Tibial nerve (tissue), 4 donors: ENCODE data around the gene ASIC2.

ENCODE experiments used
- CTCF ChIP-seq, 5 experiments: fragments of 200-600 bp in 3 of 5; fragments of 450-650 bp in 2 of 5; sonication (generic) in 3 of 5; IDR thresholded peaks; one replicate each; pipeline ENCODE4 v1.5.1; 2016 to 2019; ENCODE audit warnings: antibody characterized with exemption in 5 of 5, mild to moderate bottlenecking in 3 of 5, moderate library complexity in 2 of 5
- EP300 ChIP-seq, 2 donors: sonication (generic); formaldehyde crosslinking; IDR thresholded peaks; one replicate each; pipeline ENCODE4 v1.6.1; 2017; ENCODE audit warnings: antibody characterized with exemption in 2 of 2, mild to moderate bottlenecking in 1 of 2
- POLR2A ChIP-seq, 2 donors: fragments of 450-650 bp; IDR thresholded peaks; one replicate each; pipeline ENCODE4 v1.6.1; 2017; ENCODE audit warnings: antibody characterized with exemption in 2 of 2, mild to moderate bottlenecking in 2 of 2, moderate library complexity in 2 of 2

DNA sequence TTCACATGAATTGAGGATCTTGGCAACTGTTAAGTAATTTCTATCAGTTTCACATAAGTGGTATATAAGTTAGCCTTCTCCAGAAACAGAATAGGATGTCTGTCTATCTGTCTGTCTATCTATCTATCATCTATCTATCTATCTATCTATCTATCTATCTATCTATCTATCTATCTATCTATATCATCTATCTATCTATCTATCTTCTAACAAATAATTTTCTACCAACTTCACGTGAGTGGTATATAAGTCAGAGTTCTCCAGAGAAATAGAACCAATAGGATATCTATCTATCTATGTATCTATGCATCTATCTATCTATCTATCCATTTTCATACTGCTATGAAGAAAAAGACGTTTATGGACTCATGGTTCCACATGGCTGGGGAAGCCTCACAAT lies 312.9 kb downstream of the ASIC2 start:
- TF ChIP-seq EP300 (IDR thresholded peaks at IDR 0.05) (no peak), CTCF (IDR thresholded peaks at IDR 0.05) (no peak), POLR2A (IDR thresholded peaks at IDR 0.05) (no peak)
